ENCODE data around the gene AP4S1.

Gene AP4S1

GRCh38 chr14:30995689-30996088 lies 29.8 kb upstream of the AP4S1 start:
- DNase-seq (ENCODE audit: low read depth): no peak
- TF ChIP-seq, protein P1, sequence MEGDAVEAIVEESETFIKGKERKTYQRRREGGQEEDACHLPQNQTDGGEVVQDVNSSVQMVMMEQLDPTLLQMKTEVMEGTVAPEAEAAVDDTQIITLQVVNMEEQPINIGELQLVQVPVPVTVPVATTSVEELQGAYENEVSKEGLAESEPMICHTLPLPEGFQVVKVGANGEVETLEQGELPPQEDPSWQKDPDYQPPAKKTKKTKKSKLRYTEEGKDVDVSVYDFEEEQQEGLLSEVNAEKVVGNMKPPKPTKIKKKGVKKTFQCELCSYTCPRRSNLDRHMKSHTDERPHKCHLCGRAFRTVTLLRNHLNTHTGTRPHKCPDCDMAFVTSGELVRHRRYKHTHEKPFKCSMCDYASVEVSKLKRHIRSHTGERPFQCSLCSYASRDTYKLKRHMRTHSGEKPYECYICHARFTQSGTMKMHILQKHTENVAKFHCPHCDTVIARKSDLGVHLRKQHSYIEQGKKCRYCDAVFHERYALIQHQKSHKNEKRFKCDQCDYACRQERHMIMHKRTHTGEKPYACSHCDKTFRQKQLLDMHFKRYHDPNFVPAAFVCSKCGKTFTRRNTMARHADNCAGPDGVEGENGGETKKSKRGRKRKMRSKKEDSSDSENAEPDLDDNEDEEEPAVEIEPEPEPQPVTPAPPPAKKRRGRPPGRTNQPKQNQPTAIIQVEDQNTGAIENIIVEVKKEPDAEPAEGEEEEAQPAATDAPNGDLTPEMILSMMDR (IDR thresholded peaks at IDR 0.05; ENCODE audit: low read depth, low read length, missing control alignments): no peak
- no peak overlapping the region for H3K4me3 ChIP-seq (ENCODE audit: low read depth, low read length)
- in situ Hi-C loops (cut with HindIII; ENCODE audit: low sequenced_read_pairs): no loop called here

GRCh38 chr14:30996892-30997659 lies 28.4 kb upstream of the AP4S1 start:
- DNase-seq (ENCODE audit: low read depth): no peak
- TF ChIP-seq, protein P1 (IDR thresholded peaks at IDR 0.05; ENCODE audit: low read depth, low read length, missing control alignments): no peak
- in situ Hi-C loops (cut with HindIII; ENCODE audit: low sequenced_read_pairs): no loop called here
- H3K4me3 ChIP-seq (ENCODE audit: low read depth, low read length): no peak overlapping the region

DNA sequence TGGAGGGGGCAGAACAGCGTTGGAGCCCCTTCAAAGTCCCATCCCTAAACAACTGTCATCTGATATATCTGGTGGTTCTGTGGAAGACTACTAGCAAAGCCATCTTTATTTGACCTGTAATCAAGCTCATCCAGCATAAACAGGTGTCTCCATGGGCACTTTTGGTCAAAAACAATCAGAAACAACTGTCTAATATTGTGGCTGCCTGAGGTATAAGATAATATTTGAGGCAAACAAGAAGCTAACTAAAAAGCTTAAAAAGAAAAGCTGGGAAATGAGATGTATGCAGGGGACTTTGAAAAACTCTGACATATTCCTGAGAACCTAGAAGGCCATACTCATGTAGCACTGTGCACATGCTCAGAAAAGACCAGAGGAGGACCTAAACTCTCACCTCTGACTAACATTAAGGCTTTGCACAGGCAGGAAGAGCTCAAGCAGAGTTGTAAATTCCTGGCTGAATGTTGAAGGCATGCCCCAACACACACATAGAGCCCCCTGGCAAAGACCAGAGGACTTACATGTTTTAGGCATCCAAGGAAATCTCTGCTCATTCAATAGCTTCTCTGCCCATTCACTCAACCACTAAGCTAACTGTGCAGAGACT lies 27.2 kb upstream of the AP4S1 start:
- TF ChIP-seq, protein P1 (IDR thresholded peaks at IDR 0.05; ENCODE audit: low read depth, low read length, missing control alignments): no peak
- in situ Hi-C loops (cut with HindIII; ENCODE audit: low sequenced_read_pairs): no loop called here
- no peak overlapping the region for H3K4me3 ChIP-seq (ENCODE audit: low read depth, low read length)
- no peak for DNase-seq (ENCODE audit: low read depth)

- in situ Hi-C loops (cut with HindIII; ENCODE audit: low sequenced_read_pairs): no loop called here
- TF ChIP-seq, protein P1 (IDR thresholded peaks at IDR 0.05; ENCODE audit: low read depth, low read length, missing control alignments): no peak
- H3K4me3 ChIP-seq (ENCODE audit: low read depth, low read length): no peak overlapping the region
- DNase-seq (ENCODE audit: low read depth): no peak
These were observed 26.2 kb upstream of the AP4S1 start for GRCh38 chr14:30999038-30999773.

GRCh38 chr14:31000629-31001338 lies 24.7 kb upstream of the AP4S1 start:
- no peak for DNase-seq (ENCODE audit: low read depth)
- in situ Hi-C loops (cut with HindIII; ENCODE audit: low sequenced_read_pairs): no loop called here
- no peak overlapping the region for H3K4me3 ChIP-seq (ENCODE audit: low read depth, low read length)
- TF ChIP-seq, protein P1 (IDR thresholded peaks at IDR 0.05; ENCODE audit: low read depth, low read length, missing control alignments): no peak

DNA sequence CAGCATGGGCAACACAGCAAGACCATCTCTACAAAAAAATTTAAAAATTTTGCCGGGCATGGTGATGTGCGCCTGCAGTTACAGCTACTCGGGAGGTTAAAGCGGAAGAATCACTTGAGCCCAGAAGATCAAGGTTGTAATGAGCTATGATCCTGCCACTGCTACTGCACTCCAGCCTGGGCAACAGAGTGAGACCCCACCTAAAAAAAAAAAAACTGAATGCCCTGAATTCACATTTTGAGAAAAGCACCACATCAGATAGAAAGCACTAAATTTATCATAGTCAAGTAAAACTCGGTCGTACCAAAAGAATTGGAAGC lies 24.1 kb upstream of the AP4S1 start:
- TF ChIP-seq, protein P1 (IDR thresholded peaks at IDR 0.05; ENCODE audit: low read depth, low read length, missing control alignments): no peak
- no peak overlapping the region for H3K4me3 ChIP-seq (ENCODE audit: low read depth, low read length)
- no peak for DNase-seq (ENCODE audit: low read depth)
- in situ Hi-C loops (cut with HindIII; ENCODE audit: low sequenced_read_pairs): no loop called here

All from astrocyte of the cerebellum (primary cell).